Mammary epithelial cell (primary cell): ENCODE measurements around the gene STAT1.

Experiments
- CTCF ChIP-seq, 2 donors: IDR thresholded peaks in 1 of 2; conservative IDR thresholded peaks in 1 of 2; 2 replicates each; pipeline ENCODE4 v1.5.1; 2011 to 2012; ENCODE audit warnings: inconsistent platforms in 2 of 2, low read length in 2 of 2, mild to moderate bottlenecking in 2 of 2, control low read depth in 1 of 2, low read depth in 1 of 2; ENCODE audit not compliant: insufficient read depth in 1 of 2; ENCODE audit errors: extremely low read depth in 1 of 2
- EZH2 ChIP-seq: IDR thresholded peaks from 2 replicates; pipeline ENCODE4 v1.6.1; 2012; ENCODE audit warnings: low read length, inconsistent platforms, borderline replicate concordance

GRCh38 chr2:191001624-191002023 is 12.3 kb downstream of the STAT1 start:
- TF ChIP-seq CTCF (conservative IDR thresholded peaks at IDR 0.05 in 1 of 2, IDR thresholded peaks at IDR 0.05 in 1 of 2; ENCODE audit: extremely low read depth in 1 of 2, insufficient read depth in 1 of 2, low read depth in 1 of 2, low read length in 2 of 2) (no peak), EZH2 (no peak)
